Keratinocyte (primary cell): Measurements from ENCODE around the gene GPC3. TPM values are rescaled to one million over a fixed set of nuclear protein-coding genes. Genes with fewer than 3 reads are reported as not detected.

Experiments used
- DNase-seq: peaks from one replicate; pipeline ENCODE4 v3.0.0-alpha.2; 2011; ENCODE audit warnings: low read depth, missing footprints, low spot score
- FAIRE-seq: peaks from 2 replicates; lab custom pipeline; 2011; peaks lifted over from hg19 to GRCh38; lab: Jason Lieb, UNC
- H2AFZ ChIP-seq: 2 replicates; pipeline ENCODE4 v1.6.0; 2012; ENCODE audit warnings: low read length, control low read depth, inconsistent platforms; ENCODE audit not compliant: control insufficient read depth
- H3K27ac ChIP-seq: 2 replicates; pipeline ENCODE4 v1.5.1; 2011; ENCODE audit warnings: low read length; ENCODE audit not compliant: control insufficient read depth, insufficient read depth
- H3K27me3 ChIP-seq: 3 replicates; pipeline ENCODE4 v1.6.0; 2011; ENCODE audit warnings: low read length; ENCODE audit not compliant: control insufficient read depth, insufficient read depth; ENCODE audit errors: extremely low read depth
- H3K36me3 ChIP-seq, 2 experiments: 2 replicates in 1 of 2; 3 replicates in 1 of 2; pipeline ENCODE4 v1.5.1; 2011; ENCODE audit warnings: low read length in 2 of 2, mild to moderate bottlenecking in 1 of 2; ENCODE audit not compliant: control insufficient read depth in 2 of 2, insufficient read depth in 2 of 2; ENCODE audit errors: extremely low read depth in 1 of 2
- H3K4me1 ChIP-seq: 3 replicates; pipeline ENCODE4 v1.5.1; 2011; ENCODE audit warnings: low read length; ENCODE audit not compliant: control insufficient read depth, insufficient read depth; ENCODE audit errors: extremely low read depth
- H3K4me2 ChIP-seq: 3 replicates; pipeline ENCODE4 v1.6.0; 2011; ENCODE audit warnings: low read depth, low read length; ENCODE audit not compliant: control insufficient read depth, insufficient read depth; ENCODE audit errors: extremely low read depth
- H3K4me3 ChIP-seq, 3 experiments: fragments of 200-600 bp in 1 of 3; sonication (generic) in 1 of 3; 2 replicates in 2 of 3; 3 replicates in 1 of 3; pipeline ENCODE4 v1.5.1; 2011 to 2016; ENCODE audit warnings: low read length in 3 of 3, mild to moderate bottlenecking in 3 of 3, control low read depth in 2 of 3, inconsistent platforms in 1 of 3, low read depth in 1 of 3, mixed read lengths in 1 of 3, mixed run types in 1 of 3, moderate library complexity in 1 of 3; ENCODE audit not compliant: control insufficient read depth in 2 of 3, insufficient read depth in 2 of 3; ENCODE audit errors: extremely low read depth in 1 of 3
- H3K79me2 ChIP-seq: 2 replicates; pipeline ENCODE4 v1.6.0; 2012; ENCODE audit warnings: low read length; ENCODE audit not compliant: control insufficient read depth, insufficient read depth
- H3K9ac ChIP-seq: 3 replicates; pipeline ENCODE4 v1.6.0; 2011; ENCODE audit warnings: low read length; ENCODE audit not compliant: control insufficient read depth, insufficient read depth; ENCODE audit errors: extremely low read depth
- H3K9me1 ChIP-seq: 3 replicates; pipeline ENCODE4 v1.6.0; 2011; ENCODE audit warnings: low read length; ENCODE audit not compliant: control insufficient read depth, insufficient read depth; ENCODE audit errors: extremely low read depth
- H3K9me3 ChIP-seq: 2 replicates; pipeline ENCODE4 v1.5.1; 2012; ENCODE audit warnings: low read depth, low read length; ENCODE audit not compliant: control insufficient read depth
- H4K20me1 ChIP-seq: 3 replicates; pipeline ENCODE4 v1.6.0; 2011; ENCODE audit warnings: low read length; ENCODE audit not compliant: control insufficient read depth, insufficient read depth; ENCODE audit errors: extremely low read depth
- EZH2 ChIP-seq: IDR thresholded peaks from one replicate; pipeline ENCODE4 v1.6.1; 2012; ENCODE audit warnings: inconsistent platforms, mild to moderate bottlenecking, low read length, moderate library complexity
- dilution Hi-C: fragments of 300-500 bp; cut with MboI; formaldehyde crosslinking; loops from one replicate; pipeline ENCODE4 v1.7.0; 2020; ENCODE audit warnings: low sequenced_read_pairs; ENCODE audit not compliant: extremely low pct_ligation_motif_present
- polyA plus RNA-seq, 5 experiments: library from polyadenylated mRNA; depleted of rRNA in 3 of 5; stranded (reverse) in 3 of 5; stranded (forward) in 1 of 5; unstranded in 1 of 5; fragments of >200 nt; gene quantifications; 1 replicate in 1 of 5; 2 replicates in 3 of 5; 3 replicates in 1 of 5; pipeline versions ENCODE4 v1.2.1 to v1.2.3, GENCODE V29; 2011 to 2012; ENCODE audit warnings: missing spikeins in 2 of 5, low read depth in 1 of 5, low replicate concordance in 1 of 5
- TF ChIP-seq, protein P1 (sequence below), 3 experiments: IDR thresholded peaks in 1 of 3; conservative IDR thresholded peaks in 1 of 3; optimal IDR thresholded peaks in 1 of 3; 2 replicates in 2 of 3; 3 replicates in 1 of 3; pipeline versions ENCODE3 to v1.5.1; 2011; ENCODE audit warnings: low read length in 3 of 3, mild to moderate bottlenecking in 3 of 3, moderate library complexity in 2 of 3, control low read depth in 1 of 3, inconsistent platforms in 1 of 3; ENCODE audit not compliant: insufficient read depth in 2 of 3; ENCODE audit errors: extremely low read depth in 1 of 3

The GPC3 gene
- polyA plus RNA-seq, 1 donor (not counting 4 experiments of a cell fraction or from before 2014, with no cell fraction given) = 0.03 TPM

GRCh38 chrX:133649651-133650050 lies 335.7 kb downstream of the GPC3 start:
- DNase-seq (no peak), FAIRE-seq (no peak)
- H3K27me3 ChIP-seq = no peaks in the 10 kb centered on the region
- dilution Hi-C loops = no loop called here
- H3K27ac ChIP-seq = no peak overlapping the region
- no peak overlapping the region for H2AFZ ChIP-seq
- no peaks in the 10 kb centered on the region for H3K9me3 ChIP-seq
- H3K4me1 ChIP-seq = peaks cover 9% of the 10 kb centered on the region
- H3K9ac ChIP-seq = no peak overlapping the region
- H4K20me1 ChIP-seq = no peaks in the 10 kb centered on the region
- H3K9me1 ChIP-seq = no peaks in the 10 kb centered on the region
- no peak overlapping the region for H3K4me3 ChIP-seq
- TF ChIP-seq EZH2 = no peak
- TF ChIP-seq, protein P1, sequence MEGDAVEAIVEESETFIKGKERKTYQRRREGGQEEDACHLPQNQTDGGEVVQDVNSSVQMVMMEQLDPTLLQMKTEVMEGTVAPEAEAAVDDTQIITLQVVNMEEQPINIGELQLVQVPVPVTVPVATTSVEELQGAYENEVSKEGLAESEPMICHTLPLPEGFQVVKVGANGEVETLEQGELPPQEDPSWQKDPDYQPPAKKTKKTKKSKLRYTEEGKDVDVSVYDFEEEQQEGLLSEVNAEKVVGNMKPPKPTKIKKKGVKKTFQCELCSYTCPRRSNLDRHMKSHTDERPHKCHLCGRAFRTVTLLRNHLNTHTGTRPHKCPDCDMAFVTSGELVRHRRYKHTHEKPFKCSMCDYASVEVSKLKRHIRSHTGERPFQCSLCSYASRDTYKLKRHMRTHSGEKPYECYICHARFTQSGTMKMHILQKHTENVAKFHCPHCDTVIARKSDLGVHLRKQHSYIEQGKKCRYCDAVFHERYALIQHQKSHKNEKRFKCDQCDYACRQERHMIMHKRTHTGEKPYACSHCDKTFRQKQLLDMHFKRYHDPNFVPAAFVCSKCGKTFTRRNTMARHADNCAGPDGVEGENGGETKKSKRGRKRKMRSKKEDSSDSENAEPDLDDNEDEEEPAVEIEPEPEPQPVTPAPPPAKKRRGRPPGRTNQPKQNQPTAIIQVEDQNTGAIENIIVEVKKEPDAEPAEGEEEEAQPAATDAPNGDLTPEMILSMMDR (optimal IDR thresholded peaks at IDR 0.05 in 1 of 3, IDR thresholded peaks at IDR 0.05 in 1 of 3, conservative IDR thresholded peaks at IDR 0.05 in 1 of 3; ENCODE audit: extremely low read depth in 1 of 3, insufficient read depth in 2 of 3, low read length in 3 of 3) = peak in 1 of 3 experiments; percentile 11
- no peaks in the 10 kb centered on the region for H3K79me2 ChIP-seq
- no peak overlapping the region for H3K4me2 ChIP-seq
- no peaks in the 10 kb centered on the region for H3K36me3 ChIP-seq

GRCh38 chrX:133648594-133648993 lies 336.8 kb downstream of the GPC3 start:
- FAIRE-seq = no peak

More at GRCh38 chrX:133648594-133648993, 336.8 kb downstream of the GPC3 start:
- Histone ChIP-seq H3K4me3 (no peak overlapping the region), H3K4me2 (no peak overlapping the region), H3K9me3 (no peaks in the 10 kb centered on the region), H3K9me1 (no peaks in the 10 kb centered on the region), H3K79me2 (no peaks in the 10 kb centered on the region), H3K27ac (no peak overlapping the region), H2AFZ (no peak overlapping the region), H4K20me1 (no peaks in the 10 kb centered on the region), H3K9ac (no peak overlapping the region), H3K4me1 (peaks cover 9% of the 10 kb centered on the region), H3K36me3 (no peaks in the 10 kb centered on the region), H3K27me3 (no peaks in the 10 kb centered on the region)
- DNase-seq = no peak
- dilution Hi-C loops = no loop called here
- no peak for TF ChIP-seq EZH2
- TF ChIP-seq, protein P1 (optimal IDR thresholded peaks at IDR 0.05 in 1 of 3, IDR thresholded peaks at IDR 0.05 in 1 of 3, conservative IDR thresholded peaks at IDR 0.05 in 1 of 3; ENCODE audit: extremely low read depth in 1 of 3, insufficient read depth in 2 of 3, low read length in 3 of 3) = no peak
